A549 (cell line): ENCODE measurements around the gene CDX1.

Experiments
- CBX8 ChIP-seq: fragments of 200-600 bp; sonication (generic); IDR thresholded peaks from 2 replicates; pipeline ENCODE4 v1.6.1; 2016
- CHD2 ChIP-seq: fragments of 150-350 bp; IDR thresholded peaks from 2 replicates; pipeline ENCODE4 v1.6.1; 2014; ENCODE audit warnings: low read length; ENCODE audit not compliant: partially characterized antibody
- EP300 ChIP-seq, 2 experiments: fragments of >200 bp; sonication (Bioruptor Twin); formaldehyde crosslinking; IDR thresholded peaks; 2 replicates in 1 of 2; 3 replicates in 1 of 2; pipeline ENCODE4 v1.6.1; 2016 to 2017
- MAZ ChIP-seq: fragments of 150-350 bp; IDR thresholded peaks from 2 replicates; pipeline ENCODE4 v1.6.1; 2014; ENCODE audit warnings: antibody characterized with exemption, low read depth, low read length, borderline replicate concordance
- MYC ChIP-seq: IDR thresholded peaks from 2 replicates; pipeline ENCODE4 v1.6.1; 2012; ENCODE audit warnings: mild to moderate bottlenecking, inconsistent platforms, low read length, improper control_type of control experiment, borderline replicate concordance
- NR3C1 ChIP-seq: fragments of >200 bp; sonication (Bioruptor Twin); formaldehyde crosslinking; IDR thresholded peaks from 3 replicates; pipeline ENCODE4 v1.6.1; 2017
- POLR2A ChIP-seq: IDR thresholded peaks from 2 replicates; pipeline ENCODE4 v1.6.1; 2012; ENCODE audit warnings: mild to moderate bottlenecking, low read length
- SMC3 ChIP-seq: fragments of >200 bp; sonication (Bioruptor Twin); formaldehyde crosslinking; IDR thresholded peaks from 3 replicates; pipeline ENCODE4 v1.6.1; 2018; ENCODE audit warnings: inconsistent platforms
- TF ChIP-seq, protein P1 (sequence below): fragments of 200-600 bp; sonication (generic); IDR thresholded peaks from 2 replicates; pipeline ENCODE4 v1.6.1; 2016; ENCODE audit warnings: antibody characterized with exemption, mild to moderate bottlenecking, moderate library complexity
- TF ChIP-seq, protein P2 (sequence below): fragments of 150-350 bp; IDR thresholded peaks from 2 replicates; pipeline ENCODE4 v1.6.1; 2014; ENCODE audit warnings: low read depth, mild to moderate bottlenecking, low read length
- TF ChIP-seq, protein P3 (sequence below): fragments of >200 bp; sonication (Bioruptor Twin); formaldehyde crosslinking; IDR thresholded peaks from 3 replicates; pipeline ENCODE4 v1.5.1; 2016
- TF ChIP-seq, protein P4 (sequence below): fragments of 450-650 bp; IDR thresholded peaks from 2 replicates; pipeline ENCODE4 v1.6.1; 2014; ENCODE audit warnings: antibody characterized with exemption

DNA sequence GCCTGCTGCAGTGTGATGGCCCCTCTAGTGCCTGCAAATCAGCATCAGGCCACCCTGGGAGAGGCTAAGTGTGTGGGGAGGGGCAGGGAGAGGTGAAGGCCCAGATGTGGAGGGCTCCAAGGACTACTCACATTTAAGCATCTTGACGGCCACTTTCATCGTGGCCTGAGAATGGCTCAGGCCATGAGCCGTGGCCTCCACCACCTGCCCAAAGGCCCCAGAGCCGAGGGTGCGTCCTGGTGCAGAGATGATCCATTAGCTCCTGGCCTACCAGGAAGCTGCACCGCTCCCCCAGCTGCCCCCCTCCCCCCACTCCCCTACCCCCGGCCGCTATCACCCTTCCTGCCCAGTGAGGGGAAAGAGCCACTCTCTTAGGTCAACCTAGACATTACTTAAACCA is 42.0 kb upstream of the CDX1 start:
- TF ChIP-seq, protein P1, sequence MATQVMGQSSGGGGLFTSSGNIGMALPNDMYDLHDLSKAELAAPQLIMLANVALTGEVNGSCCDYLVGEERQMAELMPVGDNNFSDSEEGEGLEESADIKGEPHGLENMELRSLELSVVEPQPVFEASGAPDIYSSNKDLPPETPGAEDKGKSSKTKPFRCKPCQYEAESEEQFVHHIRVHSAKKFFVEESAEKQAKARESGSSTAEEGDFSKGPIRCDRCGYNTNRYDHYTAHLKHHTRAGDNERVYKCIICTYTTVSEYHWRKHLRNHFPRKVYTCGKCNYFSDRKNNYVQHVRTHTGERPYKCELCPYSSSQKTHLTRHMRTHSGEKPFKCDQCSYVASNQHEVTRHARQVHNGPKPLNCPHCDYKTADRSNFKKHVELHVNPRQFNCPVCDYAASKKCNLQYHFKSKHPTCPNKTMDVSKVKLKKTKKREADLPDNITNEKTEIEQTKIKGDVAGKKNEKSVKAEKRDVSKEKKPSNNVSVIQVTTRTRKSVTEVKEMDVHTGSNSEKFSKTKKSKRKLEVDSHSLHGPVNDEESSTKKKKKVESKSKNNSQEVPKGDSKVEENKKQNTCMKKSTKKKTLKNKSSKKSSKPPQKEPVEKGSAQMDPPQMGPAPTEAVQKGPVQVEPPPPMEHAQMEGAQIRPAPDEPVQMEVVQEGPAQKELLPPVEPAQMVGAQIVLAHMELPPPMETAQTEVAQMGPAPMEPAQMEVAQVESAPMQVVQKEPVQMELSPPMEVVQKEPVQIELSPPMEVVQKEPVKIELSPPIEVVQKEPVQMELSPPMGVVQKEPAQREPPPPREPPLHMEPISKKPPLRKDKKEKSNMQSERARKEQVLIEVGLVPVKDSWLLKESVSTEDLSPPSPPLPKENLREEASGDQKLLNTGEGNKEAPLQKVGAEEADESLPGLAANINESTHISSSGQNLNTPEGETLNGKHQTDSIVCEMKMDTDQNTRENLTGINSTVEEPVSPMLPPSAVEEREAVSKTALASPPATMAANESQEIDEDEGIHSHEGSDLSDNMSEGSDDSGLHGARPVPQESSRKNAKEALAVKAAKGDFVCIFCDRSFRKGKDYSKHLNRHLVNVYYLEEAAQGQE: no peak
- TF ChIP-seq SMC3 (no peak), CBX8 (no peak), CHD2 (no peak), MYC (no peak), EP300 (IDR thresholded peaks at IDR 0.05) (no peak), NR3C1 (no peak), POLR2A (no peak), MAZ (no peak)
- TF ChIP-seq, protein P2, sequence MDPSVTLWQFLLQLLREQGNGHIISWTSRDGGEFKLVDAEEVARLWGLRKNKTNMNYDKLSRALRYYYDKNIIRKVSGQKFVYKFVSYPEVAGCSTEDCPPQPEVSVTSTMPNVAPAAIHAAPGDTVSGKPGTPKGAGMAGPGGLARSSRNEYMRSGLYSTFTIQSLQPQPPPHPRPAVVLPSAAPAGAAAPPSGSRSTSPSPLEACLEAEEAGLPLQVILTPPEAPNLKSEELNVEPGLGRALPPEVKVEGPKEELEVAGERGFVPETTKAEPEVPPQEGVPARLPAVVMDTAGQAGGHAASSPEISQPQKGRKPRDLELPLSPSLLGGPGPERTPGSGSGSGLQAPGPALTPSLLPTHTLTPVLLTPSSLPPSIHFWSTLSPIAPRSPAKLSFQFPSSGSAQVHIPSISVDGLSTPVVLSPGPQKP: no peak
- TF ChIP-seq, protein P3, sequence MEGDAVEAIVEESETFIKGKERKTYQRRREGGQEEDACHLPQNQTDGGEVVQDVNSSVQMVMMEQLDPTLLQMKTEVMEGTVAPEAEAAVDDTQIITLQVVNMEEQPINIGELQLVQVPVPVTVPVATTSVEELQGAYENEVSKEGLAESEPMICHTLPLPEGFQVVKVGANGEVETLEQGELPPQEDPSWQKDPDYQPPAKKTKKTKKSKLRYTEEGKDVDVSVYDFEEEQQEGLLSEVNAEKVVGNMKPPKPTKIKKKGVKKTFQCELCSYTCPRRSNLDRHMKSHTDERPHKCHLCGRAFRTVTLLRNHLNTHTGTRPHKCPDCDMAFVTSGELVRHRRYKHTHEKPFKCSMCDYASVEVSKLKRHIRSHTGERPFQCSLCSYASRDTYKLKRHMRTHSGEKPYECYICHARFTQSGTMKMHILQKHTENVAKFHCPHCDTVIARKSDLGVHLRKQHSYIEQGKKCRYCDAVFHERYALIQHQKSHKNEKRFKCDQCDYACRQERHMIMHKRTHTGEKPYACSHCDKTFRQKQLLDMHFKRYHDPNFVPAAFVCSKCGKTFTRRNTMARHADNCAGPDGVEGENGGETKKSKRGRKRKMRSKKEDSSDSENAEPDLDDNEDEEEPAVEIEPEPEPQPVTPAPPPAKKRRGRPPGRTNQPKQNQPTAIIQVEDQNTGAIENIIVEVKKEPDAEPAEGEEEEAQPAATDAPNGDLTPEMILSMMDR: no peak
- TF ChIP-seq, protein P4, sequence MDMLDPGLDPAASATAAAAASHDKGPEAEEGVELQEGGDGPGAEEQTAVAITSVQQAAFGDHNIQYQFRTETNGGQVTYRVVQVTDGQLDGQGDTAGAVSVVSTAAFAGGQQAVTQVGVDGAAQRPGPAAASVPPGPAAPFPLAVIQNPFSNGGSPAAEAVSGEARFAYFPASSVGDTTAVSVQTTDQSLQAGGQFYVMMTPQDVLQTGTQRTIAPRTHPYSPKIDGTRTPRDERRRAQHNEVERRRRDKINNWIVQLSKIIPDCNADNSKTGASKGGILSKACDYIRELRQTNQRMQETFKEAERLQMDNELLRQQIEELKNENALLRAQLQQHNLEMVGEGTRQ: no peak
